ENCODE measurements around the gene QPCT.
"Not testable (repeated sequence)": the region's sequence is repeated elsewhere in the genome, so short reads cannot be mapped to it uniquely, and the experiment has no call there.

The QPCT gene

DNA sequence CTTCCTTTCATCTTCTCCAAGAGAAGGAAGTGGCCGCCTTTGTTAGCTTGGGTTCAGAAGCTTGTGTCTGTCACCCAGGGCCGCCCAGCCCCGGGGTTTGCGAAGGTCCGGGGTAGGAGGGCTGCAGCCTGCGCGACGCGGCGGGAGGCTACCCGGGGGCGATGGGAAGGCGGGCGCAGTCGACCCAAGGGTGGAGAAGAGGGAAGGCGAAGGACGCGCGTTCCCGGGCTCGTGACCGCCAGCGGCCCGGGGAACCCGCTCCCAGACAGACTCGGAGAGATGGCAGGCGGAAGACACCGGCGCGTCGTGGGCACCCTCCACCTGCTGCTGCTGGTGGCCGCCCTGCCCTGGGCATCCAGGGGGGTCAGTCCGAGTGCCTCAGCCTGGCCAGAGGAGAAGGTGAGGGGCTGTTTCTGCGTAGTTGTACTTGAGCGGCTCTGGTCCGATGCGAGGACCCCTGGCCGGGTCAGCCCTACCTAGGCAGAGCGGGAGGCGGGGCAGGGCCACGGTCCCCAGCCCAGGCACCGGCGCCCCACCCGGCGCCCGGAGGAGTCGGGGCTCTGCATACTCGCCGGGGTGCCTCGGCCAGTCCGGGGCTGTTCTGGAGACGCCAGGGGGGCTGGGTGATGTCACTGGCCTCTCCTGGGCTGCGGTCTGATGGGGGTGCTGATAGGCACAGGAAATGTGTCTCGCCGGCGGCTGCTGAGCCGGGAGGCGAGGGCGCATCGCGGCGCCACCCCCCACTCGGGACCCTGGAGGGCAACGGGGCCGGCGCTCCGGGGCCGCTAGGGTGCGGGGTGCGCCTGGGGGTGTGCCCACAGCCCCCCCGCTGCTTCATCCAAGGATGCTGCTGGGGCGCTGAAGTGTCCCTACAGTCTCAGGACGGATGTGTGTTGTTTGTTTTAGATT lies at the start of gene QPCT:
TSS of gene QPCT (plus strand) at position 178 of the 909 bp plus-strand sequence. CDS start at position 280, 102 bp downstream.
- H3K4me3 ChIP-seq (ENCODE audit: low read depth in 1 of 2, low read length in 1 of 2): peak within 1 kb of the TSS; percentile 91 to 95

DNA sequence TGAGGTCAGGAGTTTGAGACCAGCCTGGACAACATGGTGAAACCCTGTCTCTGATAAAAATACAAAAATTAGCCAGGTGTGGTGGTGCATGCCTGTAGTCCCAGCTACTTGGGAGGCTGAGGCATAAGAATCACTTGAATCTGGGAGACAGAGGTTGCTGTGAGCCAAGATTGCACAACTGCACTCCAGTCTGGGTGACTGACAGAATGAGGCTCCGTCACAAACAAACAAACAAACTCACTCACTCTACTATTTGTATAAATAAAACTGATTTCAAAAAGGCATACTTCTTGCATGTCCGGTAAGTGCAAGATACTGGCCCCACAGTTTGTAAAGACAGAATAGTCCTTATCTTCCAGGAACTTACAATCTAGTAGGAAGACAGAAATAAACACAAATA lies 49.6 kb upstream of the QPCT start:
- not testable (repeated sequence) for H3K27me3 ChIP-seq; H3K4me1 ChIP-seq (ENCODE audit: control insufficient read depth in 1 of 2, insufficient read depth in 1 of 2, low read depth in 1 of 2, low read length in 1 of 2); H3K27ac ChIP-seq; H3K4me3 ChIP-seq (ENCODE audit: low read depth in 1 of 2, low read length in 1 of 2); H3K9me3 ChIP-seq; H3K36me3 ChIP-seq

More for the DNA sequence above, at the start of gene QPCT:
- H3K36me3 ChIP-seq: no peaks in the 10 kb centered on the region
- H3K27me3 ChIP-seq: no peaks in the 10 kb centered on the region
- peaks cover 51% of the 10 kb centered on the region in 2 experiments for H3K4me1 ChIP-seq (ENCODE audit: control insufficient read depth in 1 of 2, insufficient read depth in 1 of 2, low read depth in 1 of 2, low read length in 1 of 2)
- TF ChIP-seq, protein P1, sequence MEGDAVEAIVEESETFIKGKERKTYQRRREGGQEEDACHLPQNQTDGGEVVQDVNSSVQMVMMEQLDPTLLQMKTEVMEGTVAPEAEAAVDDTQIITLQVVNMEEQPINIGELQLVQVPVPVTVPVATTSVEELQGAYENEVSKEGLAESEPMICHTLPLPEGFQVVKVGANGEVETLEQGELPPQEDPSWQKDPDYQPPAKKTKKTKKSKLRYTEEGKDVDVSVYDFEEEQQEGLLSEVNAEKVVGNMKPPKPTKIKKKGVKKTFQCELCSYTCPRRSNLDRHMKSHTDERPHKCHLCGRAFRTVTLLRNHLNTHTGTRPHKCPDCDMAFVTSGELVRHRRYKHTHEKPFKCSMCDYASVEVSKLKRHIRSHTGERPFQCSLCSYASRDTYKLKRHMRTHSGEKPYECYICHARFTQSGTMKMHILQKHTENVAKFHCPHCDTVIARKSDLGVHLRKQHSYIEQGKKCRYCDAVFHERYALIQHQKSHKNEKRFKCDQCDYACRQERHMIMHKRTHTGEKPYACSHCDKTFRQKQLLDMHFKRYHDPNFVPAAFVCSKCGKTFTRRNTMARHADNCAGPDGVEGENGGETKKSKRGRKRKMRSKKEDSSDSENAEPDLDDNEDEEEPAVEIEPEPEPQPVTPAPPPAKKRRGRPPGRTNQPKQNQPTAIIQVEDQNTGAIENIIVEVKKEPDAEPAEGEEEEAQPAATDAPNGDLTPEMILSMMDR (IDR thresholded peaks at IDR 0.05): no peak
- peak within 1 kb of the TSS; percentile 93 for H3K27ac ChIP-seq
- H3K9me3 ChIP-seq: no peaks in the 10 kb centered on the region

GRCh38 chr2:37295469-37296073 lies 48.9 kb upstream of the QPCT start:
- Histone ChIP-seq H3K27ac (no peak overlapping the region), H3K27me3 (no peaks in the 10 kb centered on the region), H3K4me3 (ENCODE audit: low read depth in 1 of 2, low read length in 1 of 2) (no peak overlapping the region), H3K36me3 (no peaks in the 10 kb centered on the region), H3K4me1 (ENCODE audit: control insufficient read depth in 1 of 2, insufficient read depth in 1 of 2, low read depth in 1 of 2, low read length in 1 of 2) (no peaks in the 10 kb centered on the region), H3K9me3 (no peaks in the 10 kb centered on the region)
- TF ChIP-seq, protein P1 (IDR thresholded peaks at IDR 0.05): no peak

GRCh38 chr2:37297632-37298031 lies 46.8 kb upstream of the QPCT start:
- TF ChIP-seq, protein P1 (IDR thresholded peaks at IDR 0.05): no peak
- Histone ChIP-seq H3K4me1 (ENCODE audit: control insufficient read depth in 1 of 2, insufficient read depth in 1 of 2, low read depth in 1 of 2, low read length in 1 of 2) (no peaks in the 10 kb centered on the region), H3K27me3 (no peaks in the 10 kb centered on the region), H3K27ac (no peak overlapping the region), H3K4me3 (ENCODE audit: low read depth in 1 of 2, low read length in 1 of 2) (no peak overlapping the region), H3K9me3 (no peaks in the 10 kb centered on the region), H3K36me3 (no peaks in the 10 kb centered on the region)

- H3K36me3 ChIP-seq: no peaks in the 10 kb centered on the region
- H3K4me3 ChIP-seq (ENCODE audit: low read depth in 1 of 2, low read length in 1 of 2): no peak overlapping the region
- no peak overlapping the region for H3K27ac ChIP-seq
- H3K27me3 ChIP-seq: no peaks in the 10 kb centered on the region
- H3K4me1 ChIP-seq (ENCODE audit: control insufficient read depth in 1 of 2, insufficient read depth in 1 of 2, low read depth in 1 of 2, low read length in 1 of 2): no peaks in the 10 kb centered on the region
- no peaks in the 10 kb centered on the region for H3K9me3 ChIP-seq
- TF ChIP-seq, protein P1 (IDR thresholded peaks at IDR 0.05): no peak
Measured at GRCh38 chr2:37300146-37300545, 44.3 kb upstream of the QPCT start.

DNA sequence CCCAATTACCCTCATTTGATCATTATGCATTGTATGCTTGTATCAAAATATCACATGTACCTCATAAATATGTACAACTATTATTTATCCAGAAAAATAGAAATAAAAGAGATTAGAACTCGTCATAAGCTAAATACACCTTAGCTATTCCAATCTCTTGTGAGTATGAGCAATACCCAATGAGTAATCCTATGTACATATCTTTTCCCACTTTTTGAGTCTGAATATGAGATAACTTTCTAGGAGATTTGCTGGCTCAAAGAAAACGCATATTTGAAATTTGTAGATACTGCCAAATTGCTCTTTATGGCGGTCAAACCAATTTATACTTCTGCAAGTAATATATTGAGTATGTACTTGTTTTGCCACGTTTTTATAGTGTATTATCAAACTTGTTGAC lies 43.9 kb upstream of the QPCT start:
- Histone ChIP-seq H3K36me3 (no peaks in the 10 kb centered on the region), H3K27me3 (no peaks in the 10 kb centered on the region), H3K9me3 (no peaks in the 10 kb centered on the region), H3K4me1 (ENCODE audit: control insufficient read depth in 1 of 2, insufficient read depth in 1 of 2, low read depth in 1 of 2, low read length in 1 of 2) (no peaks in the 10 kb centered on the region), H3K27ac (no peak overlapping the region), H3K4me3 (ENCODE audit: low read depth in 1 of 2, low read length in 1 of 2) (no peak overlapping the region)
- TF ChIP-seq, protein P1 (IDR thresholded peaks at IDR 0.05): no peak

All from neutrophil (primary cell).